ENCODE data around the gene HACD1.

HACD1 gene

DNA sequence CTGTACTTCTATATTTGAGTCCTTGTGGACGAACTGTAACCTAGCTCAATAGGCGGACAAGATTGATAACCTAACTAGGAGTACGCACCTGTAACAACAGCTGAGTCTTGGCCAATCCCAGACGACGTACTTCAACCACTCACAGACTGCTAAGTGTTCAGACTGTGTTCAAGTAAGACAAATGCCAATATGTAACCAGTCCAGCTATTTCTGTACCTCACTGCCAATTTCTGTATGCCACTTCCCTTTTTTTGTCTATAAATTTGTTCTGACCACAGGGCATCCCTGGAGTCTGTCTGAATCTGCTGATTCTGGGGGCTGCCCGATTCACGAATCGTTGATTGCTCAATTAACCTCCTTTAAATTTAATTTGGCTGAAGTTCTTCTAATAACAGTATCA lies 32.2 kb downstream of the HACD1 start:
- DNase-seq (ENCODE audit: low read depth, low spot score), result no peak

DNA sequence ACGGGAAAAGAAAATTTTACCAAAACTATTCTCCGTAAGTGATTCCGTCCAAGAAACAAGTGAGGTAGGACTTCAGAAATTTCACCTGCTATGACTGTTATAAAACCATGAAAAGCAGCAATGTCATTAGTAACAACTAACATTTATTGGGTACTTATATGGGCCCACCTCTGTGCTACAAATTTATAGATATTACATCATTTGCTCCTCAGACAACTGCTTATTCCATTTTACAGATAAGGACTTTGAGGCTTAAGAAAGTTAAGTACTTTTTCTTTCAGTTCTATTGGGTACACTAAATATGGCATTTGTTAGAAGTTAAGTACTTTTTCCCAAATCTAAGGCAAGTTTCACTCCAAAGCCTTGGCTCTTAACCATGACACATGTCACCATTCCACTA lies 36.3 kb downstream of the HACD1 start:
- no peak for DNase-seq (ENCODE audit: low read depth, low spot score)

DNA sequence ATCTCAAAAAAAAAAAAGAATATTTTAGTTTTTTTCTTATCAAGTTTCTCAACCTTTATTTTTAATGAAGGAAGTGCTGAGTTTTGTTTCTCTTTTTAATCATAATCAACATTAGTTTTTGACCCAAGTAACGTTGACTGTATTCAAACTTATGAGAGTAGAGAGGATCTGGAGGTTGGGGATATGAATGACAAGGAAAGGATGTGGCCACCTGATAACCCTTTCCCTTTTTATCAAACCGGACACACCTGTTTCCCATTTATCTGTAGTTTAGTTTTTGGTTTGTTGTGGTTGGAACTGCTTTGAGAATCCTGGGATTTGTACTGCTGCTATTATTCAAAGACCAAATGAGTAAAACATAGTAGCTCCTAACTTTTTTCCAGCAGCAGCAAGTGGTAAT lies 38.6 kb downstream of the HACD1 start:
- no peak for DNase-seq (ENCODE audit: low read depth, low spot score)

DNA sequence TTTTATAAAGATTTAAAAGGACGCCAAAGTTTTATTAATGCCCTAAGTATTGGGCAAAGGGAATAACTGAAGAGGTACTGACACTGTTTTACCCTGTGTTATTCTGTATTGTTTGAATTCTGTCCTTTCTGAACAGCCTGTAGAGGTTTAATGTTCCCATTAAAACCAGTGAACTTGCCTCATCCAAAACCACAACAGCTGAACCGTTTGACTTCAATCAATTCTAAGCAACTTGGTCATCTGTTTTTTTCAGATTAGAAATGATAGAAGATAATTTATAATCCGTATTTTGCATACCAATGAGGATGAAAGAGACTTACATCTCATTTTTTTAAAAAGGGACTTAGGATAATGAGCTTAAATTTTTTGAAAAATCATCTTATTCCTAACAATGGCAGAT lies 40.4 kb downstream of the HACD1 start:
- DNase-seq (ENCODE audit: low read depth, low spot score), result no peak

DNA sequence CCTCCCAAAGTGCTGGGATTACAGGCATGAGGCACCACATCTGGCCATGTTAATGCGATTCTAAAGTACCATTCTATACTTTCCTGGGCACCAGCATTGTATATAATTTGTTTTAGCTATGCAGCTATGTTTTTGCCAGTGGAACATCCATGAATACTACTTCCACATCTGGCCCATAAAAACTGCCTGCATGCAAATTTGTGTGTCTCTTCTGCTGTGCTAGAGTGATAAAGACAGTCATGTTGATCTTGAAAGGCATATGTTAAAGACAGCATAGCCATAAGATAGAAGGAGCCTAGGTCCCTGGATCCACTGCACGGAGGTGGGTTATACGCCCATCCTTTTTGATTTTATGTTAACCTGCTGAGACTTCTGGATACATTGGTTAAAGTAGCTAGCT lies 52.3 kb downstream of the HACD1 start:
- no peak for DNase-seq (ENCODE audit: low read depth, low spot score)

DNA sequence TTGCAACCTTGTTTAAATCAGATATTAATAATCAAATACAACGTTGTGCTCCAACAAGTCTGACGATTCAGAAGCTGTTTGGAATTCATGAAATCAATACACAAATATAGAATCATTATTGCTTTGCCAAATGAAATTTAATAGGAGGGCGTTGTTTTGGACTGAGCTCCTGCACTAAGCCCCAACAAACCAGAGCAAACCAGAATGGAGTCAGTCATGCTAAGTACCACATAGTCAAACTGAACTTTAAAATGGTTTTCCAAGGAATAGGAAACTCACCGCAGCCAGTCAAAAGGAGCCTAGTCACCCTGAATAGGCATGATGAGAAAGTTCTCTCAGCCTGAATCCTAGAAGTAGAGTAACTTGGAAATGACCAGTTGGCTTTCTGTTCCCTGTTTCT lies 53.7 kb downstream of the HACD1 start:
- DNase-seq (ENCODE audit: low read depth, low spot score), result no peak

DNA sequence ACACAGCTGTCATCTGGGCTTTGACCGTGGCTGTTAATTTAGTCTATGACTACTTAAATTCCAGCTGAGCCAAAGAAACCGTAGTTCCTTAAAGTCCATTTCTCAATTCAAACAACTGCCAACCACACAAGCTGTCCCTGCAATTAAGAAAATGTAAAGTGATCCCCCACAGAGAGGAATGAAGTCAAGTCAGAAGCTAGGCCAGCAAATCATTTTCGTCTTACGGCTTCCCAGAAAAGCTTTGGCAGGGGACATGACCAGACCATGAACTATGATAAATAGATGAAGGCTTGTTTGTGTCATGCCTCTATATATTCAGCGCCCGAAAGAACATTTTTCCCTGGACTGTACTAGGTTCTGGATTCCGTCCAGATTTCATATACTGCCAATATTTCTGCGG lies 54.6 kb downstream of the HACD1 start:
- no peak for DNase-seq (ENCODE audit: low read depth, low spot score)

DNA sequence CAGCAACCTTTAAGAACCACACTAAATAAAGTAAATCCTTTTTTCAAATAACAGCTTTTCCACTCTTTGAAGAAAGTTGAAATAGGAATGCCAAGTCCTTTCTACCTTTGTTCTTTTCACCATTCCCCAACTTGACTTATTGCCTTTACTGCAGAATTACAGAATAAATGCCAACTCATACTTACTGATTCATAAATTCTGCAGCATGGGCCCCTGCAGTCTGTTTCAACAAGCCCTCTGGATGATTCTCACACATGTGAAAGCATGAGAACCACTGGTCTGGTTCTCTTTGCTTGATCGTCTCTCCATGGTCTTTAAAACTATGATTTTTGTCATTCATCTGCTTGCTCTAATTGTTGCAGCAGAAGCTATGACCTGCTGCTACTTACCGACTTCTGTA lies 56.1 kb downstream of the HACD1 start:
- DNase-seq (ENCODE audit: low read depth, low spot score), result no peak

DNA sequence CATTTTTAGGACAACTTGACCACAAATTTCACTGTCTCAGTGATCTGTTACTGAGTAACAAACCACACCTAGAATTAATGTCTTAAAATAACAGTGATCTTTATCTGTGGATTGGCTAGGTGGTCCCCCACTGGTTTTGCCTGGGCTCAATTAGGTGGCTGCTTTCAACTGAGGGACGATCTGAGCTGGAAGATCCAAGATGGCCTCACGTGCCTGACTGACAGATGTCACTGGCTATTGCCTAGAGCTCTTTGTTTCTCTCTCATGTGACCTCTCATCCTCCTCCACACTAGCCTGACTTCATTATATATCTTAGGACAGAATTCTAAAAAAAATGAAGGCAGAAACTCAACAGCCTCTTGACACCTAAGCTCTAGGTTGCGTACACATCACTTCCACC lies 59.7 kb downstream of the HACD1 start:
- DNase-seq (ENCODE audit: low read depth, low spot score), result no peak

DNA sequence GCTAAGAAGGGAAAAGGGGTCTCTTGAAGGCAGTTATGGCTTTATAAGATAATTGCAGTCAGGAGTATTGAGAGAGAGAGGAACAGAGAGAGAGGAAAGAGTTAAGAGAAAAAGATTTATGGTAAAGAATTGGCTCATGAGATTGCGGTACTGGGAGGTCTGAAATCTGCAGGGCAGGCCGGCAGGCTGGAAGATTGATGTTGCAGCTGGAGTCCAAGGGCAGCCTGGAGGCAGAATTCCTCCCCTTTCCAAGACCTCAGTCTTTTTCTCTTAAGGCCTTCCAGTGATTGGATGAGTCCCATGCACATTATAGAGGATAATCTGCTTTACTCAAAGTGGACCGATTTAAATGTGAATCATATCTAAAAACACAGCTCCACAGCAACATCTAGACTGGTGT lies 68.4 kb downstream of the HACD1 start:
- no peak for DNase-seq (ENCODE audit: low read depth, low spot score)

DNA sequence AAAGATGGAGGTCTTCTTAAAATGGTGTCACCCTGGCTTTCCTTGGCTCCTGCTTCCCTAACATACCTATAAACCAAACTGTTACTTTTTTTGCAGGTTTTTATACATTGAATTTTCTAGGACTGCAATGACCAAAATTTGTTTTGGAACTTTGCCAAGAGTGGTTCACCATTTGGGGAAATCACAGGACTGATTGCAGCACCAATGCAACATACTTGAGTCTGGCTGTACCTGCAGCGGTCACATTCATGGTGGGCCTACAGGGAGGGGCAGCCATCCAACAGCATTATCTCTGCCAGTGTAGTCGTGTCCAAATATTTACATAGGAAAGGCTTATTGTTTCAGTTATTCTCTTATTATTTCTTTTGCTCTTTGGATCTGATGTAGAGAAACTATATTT lies 69.0 kb downstream of the HACD1 start:
- no peak for DNase-seq (ENCODE audit: low read depth, low spot score)

DNA sequence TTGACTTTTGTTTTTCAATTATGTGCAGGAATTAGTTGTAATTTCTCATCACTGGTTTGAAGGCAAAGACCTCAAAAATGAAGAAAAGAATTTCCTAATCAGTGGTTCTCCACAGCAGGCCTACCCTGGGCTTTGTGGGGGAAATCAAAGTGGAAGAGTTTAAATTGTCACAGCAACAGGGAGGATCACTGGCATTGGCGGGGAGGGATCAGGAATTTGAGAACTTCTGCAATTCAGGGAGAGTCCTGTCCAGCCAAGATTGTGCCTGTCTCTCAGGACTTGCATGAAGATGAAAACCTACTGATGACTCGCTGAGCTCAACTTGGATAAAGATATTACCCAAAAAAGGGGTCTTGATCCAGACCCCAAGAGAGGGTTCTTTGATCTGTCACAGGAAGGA lies 70.1 kb downstream of the HACD1 start:
- DNase-seq (ENCODE audit: low read depth, low spot score), result no peak

DNA sequence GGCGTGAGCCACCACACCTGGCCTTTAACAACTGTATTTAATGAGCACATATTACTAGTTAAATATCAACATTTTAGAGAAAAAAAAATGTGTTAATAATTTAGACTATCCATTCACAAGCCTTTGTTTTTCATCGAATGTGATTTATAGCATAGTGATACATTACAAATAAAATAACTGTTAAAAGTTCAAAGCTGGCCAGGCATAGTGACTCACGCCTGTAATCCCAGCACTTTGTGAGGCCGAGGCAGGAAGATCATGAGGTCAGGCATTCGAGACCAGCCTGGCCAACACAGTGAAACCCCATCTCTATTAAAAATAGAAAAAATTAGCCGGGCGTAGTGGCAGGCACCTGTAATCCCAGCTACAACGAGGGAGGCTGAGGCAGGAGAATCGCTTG lies 72.7 kb downstream of the HACD1 start:
- no peak for DNase-seq (ENCODE audit: low read depth, low spot score)
